PFSK-1 (cell line): ENCODE data around the gene PEMT.

Experiments
- FOXP2 ChIP-seq: optimal IDR thresholded peaks from 2 replicates; pipeline ENCODE3; 2011; ENCODE audit warnings: borderline replicate concordance, control low read depth, inconsistent platforms; ENCODE audit not compliant: insufficient read depth; ENCODE audit errors: extremely low read length, extremely low read depth
- POLR2AphosphoS5 ChIP-seq: IDR thresholded peaks from 2 replicates; pipeline ENCODE4 v1.6.1; 2012; ENCODE audit warnings: low read depth, mild to moderate bottlenecking, control low read depth, low read length, moderate library complexity
- REST ChIP-seq, 2 experiments: IDR thresholded peaks; 2 replicates each; pipeline versions ENCODE4 v1.6.1 to v1.8.0; 2011 to 2012; ENCODE audit warnings: low read depth in 2 of 2, low read length in 2 of 2, control low read depth in 1 of 2, inconsistent platforms in 1 of 2, mild to moderate bottlenecking in 1 of 2, moderate library complexity in 1 of 2; ENCODE audit not compliant: insufficient read depth in 1 of 2
- SIN3A ChIP-seq: IDR thresholded peaks from 2 replicates; pipeline ENCODE4 v1.6.1; 2012; ENCODE audit warnings: mild to moderate bottlenecking, low read length, moderate library complexity, borderline replicate concordance; ENCODE audit not compliant: insufficient read depth
- TAF1 ChIP-seq: IDR thresholded peaks from 2 replicates; pipeline ENCODE4 v1.6.1; 2012; ENCODE audit warnings: low read length, control low read depth, borderline replicate concordance; ENCODE audit not compliant: insufficient read depth

Gene PEMT

GRCh38 chr17:17520599-17521232, 70.8 kb downstream of the PEMT start:
- TF ChIP-seq REST (IDR thresholded peaks at IDR 0.05; ENCODE audit: insufficient read depth in 1 of 2, low read depth in 2 of 2, low read length in 2 of 2) (no peak), TAF1 (no peak)

GRCh38 chr17:17519886-17520285, 71.6 kb downstream of the PEMT start:
- TF ChIP-seq FOXP2 (no peak), SIN3A (no peak), POLR2AphosphoS5 (no peak), REST (IDR thresholded peaks at IDR 0.05; ENCODE audit: insufficient read depth in 1 of 2, low read depth in 2 of 2, low read length in 2 of 2) (no peak), TAF1 (no peak)

- TF ChIP-seq SIN3A (no peak), FOXP2 (no peak), POLR2AphosphoS5 (no peak), TAF1 (no peak), REST (IDR thresholded peaks at IDR 0.05; ENCODE audit: insufficient read depth in 1 of 2, low read depth in 2 of 2, low read length in 2 of 2) (no peak)
Measured at GRCh38 chr17:17518951-17519350, 72.6 kb downstream of the PEMT start.

- TF ChIP-seq REST (IDR thresholded peaks at IDR 0.05; ENCODE audit: insufficient read depth in 1 of 2, low read depth in 2 of 2, low read length in 2 of 2), result no peak
Measured at GRCh38 chr17:17518014-17518413, 73.5 kb downstream of the PEMT start.

GRCh38 chr17:17516941-17517720, 74.4 kb downstream of the PEMT start:
- no peak for TF ChIP-seq FOXP2
- no peak for TF ChIP-seq REST (IDR thresholded peaks at IDR 0.05; ENCODE audit: insufficient read depth in 1 of 2, low read depth in 2 of 2, low read length in 2 of 2)
- no peak for TF ChIP-seq SIN3A
- TF ChIP-seq POLR2AphosphoS5, result no peak
- no peak for TF ChIP-seq TAF1
